ENCODE measurements around the gene AP4S1. TPM values are rescaled to one million over a fixed set of nuclear protein-coding genes. Genes with fewer than 3 reads are reported as not detected.

AP4S1 gene
- total RNA-seq, 4 donors from 2014 or later = 2.0 to 5.7 (median 4.2) TPM

GRCh38 chr14:31026077-31026449, 614 bp downstream of the AP4S1 start, which contains the start of gene STRN3:
Gene STRN3, minus strand, starts transcription at chr14:31026379. Its CDS starts 194 bp downstream, at chr14:31026185.
- H3K9me3 ChIP-seq = no peaks in the 10 kb centered on the region
- DNase-seq = no peak
- no CpG with 5 or more reads among the region's 31 CpGs for WGBS, 2 donors
- H3K27me3 ChIP-seq = no peaks in the 10 kb centered on the region
- TF ChIP-seq CTCF (IDR thresholded peaks at IDR 0.05) = no peak
- peak in 2 of 4 donors; percentile 25 to 61 for TF ChIP-seq POLR2A (IDR thresholded peaks at IDR 0.05)
- peak within 1 kb of the TSS; percentile 86 to 99 (median 90) for H3K4me3 ChIP-seq
- intact Hi-C loops (cut with DNase I) = no loop called here
- H3K36me3 ChIP-seq = peaks cover 0 to 17% (median 0%) of the 10 kb centered on the region in 3 donors
- peaks cover 7 to 30% (median 18%) of the 10 kb centered on the region in 3 donors for H3K4me1 ChIP-seq
- H3K27ac ChIP-seq = peak within 1 kb of the TSS; percentile 98 to 100 (median 100)

GRCh38 chr14:31026450-31027235, 1.2 kb downstream of the AP4S1 start:
- Histone ChIP-seq H3K27me3 (no peaks in the 10 kb centered on the region), H3K36me3 (peaks cover 0 to 12% (median 0%) of the 10 kb centered on the region in 3 donors), H3K9me3 (no peaks in the 10 kb centered on the region), H3K4me3 (peak overlapping the region; percentile 86 to 99 (median 90)), H3K27ac (peak overlapping the region; percentile 98 to 100 (median 100)), H3K4me1 (peaks cover 7 to 34% (median 20%) of the 10 kb centered on the region in 3 donors)
- peak; percentile 72 for DNase-seq
- WGBS, 2 donors = 1 to 2% methylated on average over 18 to 25 of the region's 48 CpGs
- intact Hi-C loops (cut with DNase I) = no loop called here
- TF ChIP-seq POLR2A (IDR thresholded peaks at IDR 0.05) = peak in 3 of 4 donors; percentile 19 to 75 (median 43)
- TF ChIP-seq CTCF (IDR thresholded peaks at IDR 0.05) = peak in 2 of 6 experiments; percentile 17 to 26

- 94% methylated on average over 1 of the region's 1 CpG for WGBS, 2 donors
- Histone ChIP-seq H3K27me3 (no peaks in the 10 kb centered on the region), H3K4me1 (peaks cover 7 to 46% (median 30%) of the 10 kb centered on the region in 3 donors), H3K36me3 (peaks cover 0 to under 1% (median 0%) of the 10 kb centered on the region in 3 donors), H3K9me3 (no peaks in the 10 kb centered on the region), H3K27ac (peak overlapping the region in 2 of 4 donors; percentile 98 to 100), H3K4me3 (peak overlapping the region in 1 of 4 donors; percentile 90)
- no peak for DNase-seq
- intact Hi-C loops (cut with DNase I) = no loop called here
- TF ChIP-seq POLR2A (IDR thresholded peaks at IDR 0.05) = no peak
Measured at GRCh38 chr14:31027847-31028246, 2.4 kb downstream of the AP4S1 start.

GRCh38 chr14:31029016-31029970, 3.8 kb downstream of the AP4S1 start:
- WGBS, 2 donors = 67 to 91% methylated on average over 1 of the region's 3 CpGs
- Histone ChIP-seq H3K4me3 (no peak overlapping the region), H3K4me1 (peaks cover 7 to 45% (median 32%) of the 10 kb centered on the region in 3 donors), H3K27ac (no peak overlapping the region), H3K27me3 (no peaks in the 10 kb centered on the region), H3K9me3 (no peaks in the 10 kb centered on the region), H3K36me3 (no peaks in the 10 kb centered on the region)
- intact Hi-C loops (cut with DNase I) = no loop called here
- no peak for DNase-seq
- TF ChIP-seq CTCF (IDR thresholded peaks at IDR 0.05) (no peak), POLR2A (IDR thresholded peaks at IDR 0.05) (no peak)

- H3K27ac ChIP-seq = no peak overlapping the region
- intact Hi-C loops (cut with DNase I) = no loop called here
- H3K4me1 ChIP-seq = peaks cover 7 to 37% (median 28%) of the 10 kb centered on the region in 3 donors
- H3K9me3 ChIP-seq = no peaks in the 10 kb centered on the region
- H3K36me3 ChIP-seq = no peaks in the 10 kb centered on the region
- no peaks in the 10 kb centered on the region for H3K27me3 ChIP-seq
- 91 to 93% methylated on average over 5 of the region's 5 CpGs for WGBS, 2 donors
- H3K4me3 ChIP-seq = no peak overlapping the region
- no peak for DNase-seq
- no peak for TF ChIP-seq POLR2A (IDR thresholded peaks at IDR 0.05)
- no peak for TF ChIP-seq CTCF (IDR thresholded peaks at IDR 0.05)
Measured at GRCh38 chr14:31030469-31030868, 5.0 kb downstream of the AP4S1 start.
